Measurements from ENCODE around the gene TMEM30A.
A peak's percentile ranks its signal among the peaks of the same experiment; 100 is the strongest.

The TMEM30A gene

GRCh38 chr6:75261299-75261698, 23.3 kb downstream of the TMEM30A start:
- DNase-seq = no peak

- no peak for DNase-seq
These were observed 27.1 kb downstream of the TMEM30A start for GRCh38 chr6:75257343-75258087.

GRCh38 chr6:75250552-75250951, 34.0 kb downstream of the TMEM30A start:
- DNase-seq = no peak

- DNase-seq = no peak
These were observed 34.8 kb downstream of the TMEM30A start for GRCh38 chr6:75249837-75250236.

GRCh38 chr6:75246386-75246785, 38.2 kb downstream of the TMEM30A start:
- DNase-seq = no peak

- no peak for DNase-seq
These were observed 40.5 kb downstream of the TMEM30A start for GRCh38 chr6:75244063-75244584.

GRCh38 chr6:75243333-75244062, 41.1 kb downstream of the TMEM30A start, which contains the start of gene COX7A2:
TSS of gene COX7A2 (minus strand) at chr6:75243801. CDS start at chr6:75243734, 67 bp downstream.
- DNase-seq = peak; percentile 11

- DNase-seq = no peak
These were observed 48.0 kb downstream of the TMEM30A start for GRCh38 chr6:75236630-75237029.

GRCh38 chr6:75235271-75235670, 49.3 kb downstream of the TMEM30A start:
- DNase-seq = no peak

GRCh38 chr6:75234126-75234865, 50.3 kb downstream of the TMEM30A start:
- no peak for DNase-seq

GRCh38 chr6:75233092-75233615, 51.4 kb downstream of the TMEM30A start:
- DNase-seq = no peak

- no peak for DNase-seq
These were observed 53.9 kb downstream of the TMEM30A start for GRCh38 chr6:75230484-75231325.

- DNase-seq = no peak
These were observed 60.2 kb downstream of the TMEM30A start for GRCh38 chr6:75224303-75224926.

GRCh38 chr6:75223428-75223827, 61.2 kb downstream of the TMEM30A start:
- no peak for DNase-seq

GRCh38 chr6:75222261-75222660, 62.3 kb downstream of the TMEM30A start:
- no peak for DNase-seq

GRCh38 chr6:75221116-75221515, 63.5 kb downstream of the TMEM30A start:
- DNase-seq = no peak

- no peak for DNase-seq
These were observed 64.2 kb downstream of the TMEM30A start for GRCh38 chr6:75220357-75220756.

- no peak for DNase-seq
These were observed 65.3 kb downstream of the TMEM30A start for GRCh38 chr6:75219263-75219662.

- no peak for DNase-seq
These were observed 67.4 kb downstream of the TMEM30A start for GRCh38 chr6:75217193-75217592.

- DNase-seq = no peak
These were observed 69.3 kb downstream of the TMEM30A start for GRCh38 chr6:75215291-75215690.

GRCh38 chr6:75213732-75214131, 70.9 kb downstream of the TMEM30A start:
- DNase-seq = no peak

GRCh38 chr6:75213112-75213511, 71.5 kb downstream of the TMEM30A start:
- DNase-seq = no peak

All from cortex of kidney (tissue), 1 donor.